ENCODE results near the gene GJA1. TPM values are rescaled to one million over a fixed set of nuclear protein-coding genes. Genes with fewer than 3 reads are reported as not detected.

Gene GJA1
- total RNA-seq, 4 donors from 2014 or later = 237 to 425 (median 346) TPM

DNA sequence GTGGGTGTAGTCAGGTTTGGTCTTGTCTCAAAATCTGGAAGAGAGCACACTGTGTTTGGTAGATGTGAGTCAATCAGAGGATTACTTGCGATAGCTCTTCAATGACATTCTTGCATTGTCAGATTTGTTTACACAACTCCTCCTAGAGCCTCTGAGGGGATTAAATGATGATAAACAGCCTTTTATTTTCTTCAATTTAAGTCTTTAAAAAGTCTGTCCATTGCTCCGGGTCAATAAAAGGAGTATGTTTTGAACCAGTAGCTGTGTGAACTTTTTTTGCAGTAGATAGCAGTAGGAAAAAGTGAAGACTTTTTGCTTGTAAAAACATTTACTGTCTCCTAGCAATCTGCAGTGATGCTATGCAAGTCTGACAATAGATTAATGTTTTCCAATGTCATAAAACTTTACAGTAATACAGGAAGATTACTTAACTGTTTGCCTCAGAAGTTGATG is 49.9 kb downstream of the GJA1 start:
- intact Hi-C loops (cut with DNase I; ENCODE audit: low total_unique reads) = no loop called here
- WGBS, 2 donors = 13 to 24% methylated on average over 2 of the region's 2 CpGs
- DNase-seq (ENCODE audit: low spot score in 2 of 2) = no peak
- TF ChIP-seq POLR2A (IDR thresholded peaks at IDR 0.05) (no peak), CTCF (IDR thresholded peaks at IDR 0.05) (no peak)
- no peak overlapping the region for H3K4me3 ChIP-seq (ENCODE audit: low read depth, poor library complexity, severe bottlenecking)

- TF ChIP-seq POLR2A (IDR thresholded peaks at IDR 0.05) (no peak), CTCF (IDR thresholded peaks at IDR 0.05) (no peak)
- WGBS, 2 donors = 63 to 71% methylated on average over 1 of the region's 1 CpG
- intact Hi-C loops (cut with DNase I; ENCODE audit: low total_unique reads) = no loop called here
- no peak overlapping the region for H3K4me3 ChIP-seq (ENCODE audit: low read depth, poor library complexity, severe bottlenecking)
- DNase-seq (ENCODE audit: low spot score in 2 of 2) = no peak
These were observed 56.1 kb downstream of the GJA1 start for GRCh38 chr6:121491576-121491975.

DNA sequence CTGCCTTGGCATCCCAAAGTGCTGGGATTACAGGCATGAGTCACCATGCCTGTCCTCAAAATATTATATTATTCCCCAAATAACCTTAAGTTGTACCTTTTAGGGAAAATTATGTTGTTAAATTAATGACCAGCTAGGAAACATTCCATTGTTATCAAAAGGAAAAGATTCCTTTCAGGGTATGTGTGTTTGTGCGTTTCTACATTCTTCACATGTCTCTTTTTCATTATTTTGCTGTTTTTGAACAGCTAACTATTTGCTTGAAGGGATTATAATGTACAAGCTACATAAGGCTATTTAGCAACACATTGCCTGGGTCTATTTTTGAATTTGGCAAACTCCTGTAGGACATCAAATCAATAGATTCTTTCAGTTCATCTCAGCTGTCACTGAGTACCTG is 57.1 kb downstream of the GJA1 start:
- no peak for DNase-seq (ENCODE audit: low spot score in 2 of 2)
- intact Hi-C loops (cut with DNase I; ENCODE audit: low total_unique reads) = no loop called here
- H3K4me3 ChIP-seq (ENCODE audit: low read depth, poor library complexity, severe bottlenecking) = no peak overlapping the region
- WGBS, 2 donors = 85 to 93% methylated on average over 1 of the region's 1 CpG
- TF ChIP-seq CTCF (IDR thresholded peaks at IDR 0.05) (no peak), POLR2A (IDR thresholded peaks at IDR 0.05) (no peak)

- intact Hi-C loops (cut with DNase I; ENCODE audit: low total_unique reads) = no loop called here
- DNase-seq (ENCODE audit: low spot score in 2 of 2) = no peak
- H3K4me3 ChIP-seq (ENCODE audit: low read depth, poor library complexity, severe bottlenecking) = no peak overlapping the region
- TF ChIP-seq POLR2A (IDR thresholded peaks at IDR 0.05) (no peak), CTCF (IDR thresholded peaks at IDR 0.05) (no peak)
- 57 to 60% methylated on average over 5 of the region's 5 CpGs for WGBS, 2 donors
These were observed 62.5 kb downstream of the GJA1 start for GRCh38 chr6:121497970-121498375.

DNA sequence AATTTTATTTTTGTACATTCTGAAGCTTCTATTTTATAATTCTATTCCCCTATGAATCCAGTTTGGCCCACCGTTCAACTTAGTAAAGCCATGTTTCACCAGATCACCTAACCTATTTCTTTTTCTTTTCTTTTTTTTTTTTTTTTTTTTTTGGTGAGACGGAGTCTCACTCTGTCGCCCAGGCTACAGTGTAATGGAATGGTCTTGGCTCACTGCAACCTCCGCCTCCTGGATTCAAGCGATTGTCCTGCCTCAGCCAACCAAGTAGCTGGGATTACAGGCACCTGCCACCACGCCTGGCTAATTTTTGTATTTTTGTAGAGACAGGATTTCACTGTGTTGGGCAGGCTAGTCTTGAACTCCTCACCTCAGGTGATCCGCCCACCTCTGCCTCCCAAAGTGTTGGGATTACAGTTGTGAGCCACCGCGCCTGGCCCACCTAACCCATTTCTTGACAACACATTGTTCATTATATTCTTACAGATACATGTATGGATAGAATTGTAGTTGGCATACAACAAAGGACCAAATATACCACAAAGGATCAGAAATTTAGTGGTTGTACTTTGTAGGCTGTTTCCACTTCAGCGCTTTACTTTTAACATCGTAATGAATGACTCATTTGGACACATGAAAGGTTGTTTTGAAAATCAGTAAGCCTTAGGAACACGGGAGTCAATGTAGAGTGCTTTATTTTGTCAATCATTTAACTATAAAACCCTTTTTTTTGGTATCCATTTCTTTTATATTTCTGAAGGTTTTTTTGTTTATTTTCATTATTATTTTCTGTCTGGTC is 63.2 kb downstream of the GJA1 start:
- no peak for TF ChIP-seq CTCF (IDR thresholded peaks at IDR 0.05)
- no peak for TF ChIP-seq POLR2A (IDR thresholded peaks at IDR 0.05)
- no peak overlapping the region for H3K4me3 ChIP-seq (ENCODE audit: low read depth, poor library complexity, severe bottlenecking)
- 69 to 77% methylated on average over 10 to 12 of the region's 12 CpGs for WGBS, 2 donors
- no peak for DNase-seq (ENCODE audit: low spot score in 2 of 2)
- intact Hi-C loops (cut with DNase I; ENCODE audit: low total_unique reads) = no loop called here

Other genes with a start within 250 kb of the GJA1 start
- gene TBC1D32, start 101.2 kb upstream of the GJA1 start, total RNA-seq = 1 to 10 TPM; 5.2 to 8.6 (median 6.7) TPM